Hepatocyte (in vitro differentiated cells): ENCODE results near the gene CIAO2B.

Experiments
- CTCF ChIP-seq: fragments of 200-600 bp; sonication (generic); IDR thresholded peaks from 2 replicates; pipeline ENCODE4 v1.5.1; 2016; ENCODE audit warnings: antibody characterized with exemption, mild to moderate bottlenecking; ENCODE audit not compliant: poor library complexity
- EZH2 ChIP-seq: fragments of 200-600 bp; sonication (generic); IDR thresholded peaks from 2 replicates; pipeline ENCODE4 v1.6.1; 2016; ENCODE audit warnings: antibody characterized with exemption, mild to moderate bottlenecking, borderline replicate concordance
- EZH2phosphoT487 ChIP-seq: fragments of 200-600 bp; sonication (generic); IDR thresholded peaks from one replicate; pipeline ENCODE4 v1.6.1; 2018; ENCODE audit warnings: antibody characterized with exemption, mild to moderate bottlenecking, low read depth, moderate library complexity; ENCODE audit not compliant: unreplicated experiment, severe bottlenecking

- TF ChIP-seq EZH2phosphoT487 (no peak), CTCF (no peak), EZH2 (no peak)
Measured at GRCh38 chr16:66913711-66914110, 20.5 kb downstream of the CIAO2B start.
